Measurements from ENCODE around the gene GP1BA.

Gene GP1BA

DNA sequence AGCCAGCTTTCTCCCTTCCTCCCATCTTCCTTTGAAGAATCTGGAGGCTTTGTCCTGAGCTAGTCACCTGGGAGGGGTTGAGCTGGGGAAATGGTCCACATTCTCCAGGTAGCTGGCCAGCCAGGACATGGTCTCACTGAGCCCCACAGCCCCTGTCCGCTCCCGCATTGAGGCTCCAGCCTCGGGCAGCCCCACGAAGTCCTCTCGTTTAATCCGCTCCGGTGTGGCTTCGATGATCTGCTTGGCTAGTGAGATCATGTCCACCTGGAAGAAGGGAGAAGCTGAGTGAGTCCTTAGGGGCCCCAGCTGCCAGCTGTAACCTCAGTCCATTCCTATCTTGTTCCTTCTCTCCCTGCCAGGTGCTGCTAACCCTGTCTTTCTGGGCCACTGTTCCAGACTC, 38.2 kb downstream of the GP1BA start:
- TF ChIP-seq, protein P1, sequence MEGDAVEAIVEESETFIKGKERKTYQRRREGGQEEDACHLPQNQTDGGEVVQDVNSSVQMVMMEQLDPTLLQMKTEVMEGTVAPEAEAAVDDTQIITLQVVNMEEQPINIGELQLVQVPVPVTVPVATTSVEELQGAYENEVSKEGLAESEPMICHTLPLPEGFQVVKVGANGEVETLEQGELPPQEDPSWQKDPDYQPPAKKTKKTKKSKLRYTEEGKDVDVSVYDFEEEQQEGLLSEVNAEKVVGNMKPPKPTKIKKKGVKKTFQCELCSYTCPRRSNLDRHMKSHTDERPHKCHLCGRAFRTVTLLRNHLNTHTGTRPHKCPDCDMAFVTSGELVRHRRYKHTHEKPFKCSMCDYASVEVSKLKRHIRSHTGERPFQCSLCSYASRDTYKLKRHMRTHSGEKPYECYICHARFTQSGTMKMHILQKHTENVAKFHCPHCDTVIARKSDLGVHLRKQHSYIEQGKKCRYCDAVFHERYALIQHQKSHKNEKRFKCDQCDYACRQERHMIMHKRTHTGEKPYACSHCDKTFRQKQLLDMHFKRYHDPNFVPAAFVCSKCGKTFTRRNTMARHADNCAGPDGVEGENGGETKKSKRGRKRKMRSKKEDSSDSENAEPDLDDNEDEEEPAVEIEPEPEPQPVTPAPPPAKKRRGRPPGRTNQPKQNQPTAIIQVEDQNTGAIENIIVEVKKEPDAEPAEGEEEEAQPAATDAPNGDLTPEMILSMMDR (IDR thresholded peaks at IDR 0.05; ENCODE audit: insufficient read depth, low read depth, low read length, missing control alignments) = no peak
- H3K4me3 ChIP-seq (ENCODE audit: low read depth, low read length) = no peak overlapping the region
- DNase-seq (ENCODE audit: low read depth) = no peak

- DNase-seq (ENCODE audit: low read depth) = no peak
- TF ChIP-seq, protein P1 (IDR thresholded peaks at IDR 0.05; ENCODE audit: insufficient read depth, low read depth, low read length, missing control alignments) = no peak
- no peak overlapping the region for H3K4me3 ChIP-seq (ENCODE audit: low read depth, low read length)
Observed at GRCh38 chr17:4971826-4972225, 39.7 kb downstream of the GP1BA start.

- H3K4me3 ChIP-seq (ENCODE audit: low read depth, low read length) = no peak overlapping the region
- DNase-seq (ENCODE audit: low read depth) = no peak
- TF ChIP-seq, protein P1 (IDR thresholded peaks at IDR 0.05; ENCODE audit: insufficient read depth, low read depth, low read length, missing control alignments) = no peak
Observed at GRCh38 chr17:4972322-4972721, 40.2 kb downstream of the GP1BA start.

- DNase-seq (ENCODE audit: low read depth) = no peak
- no peak overlapping the region for H3K4me3 ChIP-seq (ENCODE audit: low read depth, low read length)
- TF ChIP-seq, protein P1 (IDR thresholded peaks at IDR 0.05; ENCODE audit: insufficient read depth, low read depth, low read length, missing control alignments) = no peak
Observed at GRCh38 chr17:4972752-4973151, 40.7 kb downstream of the GP1BA start.

GRCh38 chr17:4973256-4974114, 41.4 kb downstream of the GP1BA start:
- TF ChIP-seq, protein P1 (IDR thresholded peaks at IDR 0.05; ENCODE audit: insufficient read depth, low read depth, low read length, missing control alignments) = no peak
- DNase-seq (ENCODE audit: low read depth) = no peak
- H3K4me3 ChIP-seq (ENCODE audit: low read depth, low read length) = no peak overlapping the region

DNA sequence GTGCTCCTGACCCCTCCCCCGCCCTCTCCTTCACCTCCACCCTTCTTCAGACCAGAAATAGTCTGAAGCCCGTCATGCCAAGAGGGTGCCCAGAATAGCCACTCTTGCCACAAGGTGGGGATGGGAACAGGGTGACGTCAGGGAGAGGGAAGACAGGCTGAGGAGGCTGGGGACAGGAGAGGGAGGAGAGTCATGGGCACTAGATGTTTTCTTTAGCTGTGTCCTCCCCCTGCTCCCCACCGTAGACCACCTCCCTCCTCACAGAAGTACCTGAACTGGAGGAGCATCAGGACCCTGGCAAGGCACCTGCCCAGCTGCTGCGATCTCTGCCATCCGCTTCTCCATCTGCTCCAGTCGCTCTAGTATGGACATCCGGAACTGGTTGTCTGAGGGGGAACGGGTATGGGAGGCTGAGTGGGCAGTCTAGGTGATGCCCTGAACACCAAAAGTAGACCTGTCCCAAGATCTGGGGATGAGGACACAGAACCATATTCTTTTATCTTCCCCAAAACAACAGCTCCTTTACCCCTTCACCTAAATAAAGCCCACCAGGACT, 42.1 kb downstream of the GP1BA start:
- TF ChIP-seq, protein P1 (IDR thresholded peaks at IDR 0.05; ENCODE audit: insufficient read depth, low read depth, low read length, missing control alignments) = no peak
- DNase-seq (ENCODE audit: low read depth) = no peak
- H3K4me3 ChIP-seq (ENCODE audit: low read depth, low read length) = no peak overlapping the region
